GM18520 (cell line): ENCODE data around the gene APOBEC3C.
A peak's percentile ranks its signal among the peaks of the same experiment; 100 is the strongest.
"Not testable (repeated sequence)": the region's sequence is repeated elsewhere in the genome, so short reads cannot be mapped to it uniquely, and the experiment has no call there.

Experiments used
- ATAC-seq: cut with Tn5 transposase; IDR thresholded peaks from one replicate; pipeline ENCODE4 v1.9.1; 2021; ENCODE audit not compliant: unreplicated experiment

The APOBEC3C gene

GRCh38 chr22:39013942-39014722, at the start of gene APOBEC3C:
Gene APOBEC3C (plus strand): TSS chr22:39014257. CDS start chr22:39014363, 106 bp downstream.
- peak; percentile 67 for ATAC-seq

- no peak for ATAC-seq
Observed at GRCh38 chr22:38964306-38964705, 49.8 kb upstream of the APOBEC3C start.

GRCh38 chr22:38964989-38965388, 49.1 kb upstream of the APOBEC3C start:
- no peak for ATAC-seq

GRCh38 chr22:38965614-38966379, 48.3 kb upstream of the APOBEC3C start:
- ATAC-seq = no peak

GRCh38 chr22:38966380-38966702, 47.7 kb upstream of the APOBEC3C start:
- ATAC-seq = no peak

- no peak for ATAC-seq
Observed at GRCh38 chr22:38966942-38967341, 47.1 kb upstream of the APOBEC3C start.

- no peak for ATAC-seq
Observed at GRCh38 chr22:38967451-38968450, 46.3 kb upstream of the APOBEC3C start.

GRCh38 chr22:38968801-38969200, 45.3 kb upstream of the APOBEC3C start:
- ATAC-seq = no peak

GRCh38 chr22:38970551-38970950, 43.5 kb upstream of the APOBEC3C start:
- ATAC-seq = no peak

- no peak for ATAC-seq
Observed at GRCh38 chr22:38971202-38971601, 42.9 kb upstream of the APOBEC3C start.

- no peak for ATAC-seq
Observed at GRCh38 chr22:38971791-38972190, 42.3 kb upstream of the APOBEC3C start.

GRCh38 chr22:38972558-38972957, 41.5 kb upstream of the APOBEC3C start:
- ATAC-seq = no peak

- ATAC-seq = no peak
Observed at GRCh38 chr22:38973289-38974169, 40.5 kb upstream of the APOBEC3C start.

GRCh38 chr22:38974170-38974825, 39.8 kb upstream of the APOBEC3C start:
- ATAC-seq = no peak

- no peak for ATAC-seq
Observed at GRCh38 chr22:38974826-38975175, 39.3 kb upstream of the APOBEC3C start.

- not testable (repeated sequence) for ATAC-seq
Observed at GRCh38 chr22:38977289-38977688, 36.8 kb upstream of the APOBEC3C start.

GRCh38 chr22:38980587-38980986, 33.5 kb upstream of the APOBEC3C start:
- not testable (repeated sequence) for ATAC-seq

GRCh38 chr22:38981005-38981991, 32.8 kb upstream of the APOBEC3C start:
- ATAC-seq = no peak
